CD4-positive, alpha-beta T cell treated with Interleukin-1 beta for 1 hour (primary cell): ENCODE data around the gene SMG6.

Experiments used
- DNase-seq, 2 donors: peaks; one replicate each; pipeline ENCODE4 v3.0.0-alpha.2; 2020 to 2022

Gene SMG6

DNA sequence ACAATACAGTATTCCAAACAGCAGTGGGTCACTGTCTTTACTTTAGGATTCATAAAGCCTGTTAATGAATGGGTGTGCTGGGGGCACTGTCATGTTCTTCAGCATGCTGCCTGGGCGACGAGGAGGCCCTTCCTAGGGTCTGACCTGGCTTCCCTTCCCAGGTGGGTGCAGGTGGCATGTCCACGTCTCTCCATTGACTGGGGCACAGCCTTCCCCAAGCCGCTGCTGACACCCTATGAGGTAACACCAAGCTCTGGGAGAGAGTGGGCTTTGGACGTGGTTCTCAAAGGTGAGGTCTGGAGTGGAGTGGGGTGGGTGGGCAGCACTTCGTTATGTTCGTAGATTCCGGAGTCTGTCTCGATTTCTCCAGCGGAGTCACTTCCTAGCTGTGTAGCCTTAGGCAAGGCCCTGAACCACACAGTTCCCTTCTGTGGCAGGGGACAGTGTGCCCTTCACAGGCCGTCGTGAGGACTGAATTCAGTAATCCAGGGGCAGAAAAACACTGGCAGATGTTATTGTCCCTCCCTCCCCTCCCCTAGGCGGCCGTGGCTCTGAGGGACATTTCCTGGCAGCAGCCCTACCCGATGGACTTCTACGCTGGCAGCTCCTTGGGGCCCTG, 262.5 kb downstream of the SMG6 start:
- DNase-seq: no peak

GRCh38 chr17:2040219-2040827, 263.3 kb downstream of the SMG6 start:
- no peak for DNase-seq

- no peak for DNase-seq
Measured at GRCh38 chr17:2037155-2037554, 266.4 kb downstream of the SMG6 start.

DNA sequence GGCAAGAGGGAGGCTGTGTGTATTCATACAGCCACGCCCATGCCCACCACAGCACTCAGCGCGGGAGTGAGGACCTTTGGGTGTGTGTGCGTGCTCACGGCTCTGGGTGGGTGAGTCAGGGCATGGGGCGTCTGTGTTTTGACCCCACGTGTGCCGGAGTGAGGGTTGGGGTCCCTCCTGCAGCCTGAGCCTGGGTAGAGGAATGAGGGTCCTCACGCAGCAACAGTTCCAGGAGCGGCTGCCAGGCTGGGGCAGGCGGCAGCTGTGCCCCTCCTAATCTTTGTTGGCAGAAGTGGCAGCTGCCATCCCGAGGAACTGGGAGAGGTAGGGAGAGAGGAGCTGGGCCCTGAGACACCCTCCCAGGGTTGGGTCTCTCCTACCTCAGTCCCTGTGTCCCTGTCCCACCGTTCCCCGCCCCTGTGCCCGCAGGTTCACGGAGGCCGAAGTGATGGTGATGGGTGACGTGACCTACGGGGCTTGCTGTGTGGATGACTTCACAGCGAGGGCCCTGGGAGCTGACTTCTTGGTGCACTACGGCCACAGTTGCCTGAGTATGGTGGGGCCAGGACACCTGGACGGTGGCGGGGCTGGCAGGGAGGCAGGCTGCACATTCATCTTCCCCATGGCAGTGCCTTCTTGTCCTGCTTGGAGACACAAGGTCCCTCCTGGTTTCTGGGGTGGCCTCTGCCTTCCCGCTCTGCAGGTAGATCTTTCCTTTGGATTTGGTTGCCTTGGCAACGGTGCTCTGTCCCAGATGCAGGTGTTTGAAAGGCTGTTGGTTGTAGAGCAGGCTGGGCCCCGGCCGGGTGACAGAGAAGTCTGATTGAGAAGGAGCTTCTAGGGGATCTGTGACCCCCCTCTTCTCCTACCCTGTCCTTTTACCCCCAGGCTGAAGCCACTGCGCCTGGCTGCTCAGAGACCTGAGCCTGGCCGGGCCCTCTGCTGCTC, 267.8 kb downstream of the SMG6 start:
- no peak for DNase-seq

DNA sequence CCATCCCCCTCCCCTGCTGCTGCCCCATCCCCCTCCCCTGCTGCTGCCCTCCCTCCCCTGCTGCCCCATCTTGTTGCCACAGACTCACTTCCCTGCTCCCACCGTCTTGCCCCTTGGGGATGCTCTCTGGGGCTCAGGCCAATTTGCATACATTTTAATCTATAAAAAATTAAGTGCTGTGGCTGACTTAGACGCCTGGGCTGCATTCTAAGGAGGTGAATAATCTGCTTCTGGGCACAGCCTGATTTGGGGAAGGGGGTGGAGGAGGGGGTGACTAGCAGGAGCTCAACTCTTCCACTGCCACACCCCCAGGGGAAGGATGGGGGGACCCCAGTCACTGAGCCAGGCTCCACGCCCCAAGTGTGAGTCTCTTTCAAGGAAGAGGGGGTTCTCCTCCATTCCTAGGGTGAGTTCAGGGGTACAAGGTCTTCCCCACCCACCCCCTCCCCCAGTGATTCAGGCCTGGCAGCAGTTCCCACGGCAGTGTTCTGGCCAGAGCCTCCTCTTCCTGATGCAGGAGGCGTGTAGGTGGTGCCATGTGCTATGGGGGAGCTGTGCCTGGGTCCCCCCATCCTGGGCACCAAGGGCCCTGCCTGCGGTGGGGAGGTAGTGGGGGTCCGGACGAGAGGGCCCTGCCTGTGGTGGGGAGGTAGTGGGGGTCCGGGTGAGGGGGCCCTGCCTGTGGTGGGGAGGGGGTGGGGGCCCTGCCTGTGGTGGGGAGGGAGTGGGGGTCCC, 268.6 kb downstream of the SMG6 start:
- DNase-seq: no peak

GRCh38 chr17:2034157-2034556, 269.4 kb downstream of the SMG6 start:
- DNase-seq: no peak

- no peak for DNase-seq
Measured at GRCh38 chr17:2033153-2033552, 270.4 kb downstream of the SMG6 start.

DNA sequence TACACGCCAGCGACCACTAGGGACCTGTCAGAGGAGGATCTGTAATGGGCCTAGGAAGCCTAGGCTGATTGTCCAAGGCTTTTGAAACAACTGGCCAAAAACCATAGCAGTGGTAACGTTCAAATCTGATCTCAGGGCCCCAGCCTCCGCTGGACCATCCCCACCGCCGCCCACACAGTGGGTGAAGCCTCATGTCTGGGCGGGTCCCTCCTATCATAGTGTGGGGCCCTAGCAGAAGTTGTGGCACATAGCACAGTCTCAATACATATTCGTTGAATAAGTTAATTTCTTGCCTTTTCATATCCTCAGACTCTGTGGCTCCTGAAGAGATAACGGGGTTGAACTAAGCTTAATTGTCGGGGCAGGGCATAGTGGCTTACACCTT, 272.8 kb downstream of the SMG6 start:
- peak in 1 of 2 donors; percentile 68 for DNase-seq

DNA sequence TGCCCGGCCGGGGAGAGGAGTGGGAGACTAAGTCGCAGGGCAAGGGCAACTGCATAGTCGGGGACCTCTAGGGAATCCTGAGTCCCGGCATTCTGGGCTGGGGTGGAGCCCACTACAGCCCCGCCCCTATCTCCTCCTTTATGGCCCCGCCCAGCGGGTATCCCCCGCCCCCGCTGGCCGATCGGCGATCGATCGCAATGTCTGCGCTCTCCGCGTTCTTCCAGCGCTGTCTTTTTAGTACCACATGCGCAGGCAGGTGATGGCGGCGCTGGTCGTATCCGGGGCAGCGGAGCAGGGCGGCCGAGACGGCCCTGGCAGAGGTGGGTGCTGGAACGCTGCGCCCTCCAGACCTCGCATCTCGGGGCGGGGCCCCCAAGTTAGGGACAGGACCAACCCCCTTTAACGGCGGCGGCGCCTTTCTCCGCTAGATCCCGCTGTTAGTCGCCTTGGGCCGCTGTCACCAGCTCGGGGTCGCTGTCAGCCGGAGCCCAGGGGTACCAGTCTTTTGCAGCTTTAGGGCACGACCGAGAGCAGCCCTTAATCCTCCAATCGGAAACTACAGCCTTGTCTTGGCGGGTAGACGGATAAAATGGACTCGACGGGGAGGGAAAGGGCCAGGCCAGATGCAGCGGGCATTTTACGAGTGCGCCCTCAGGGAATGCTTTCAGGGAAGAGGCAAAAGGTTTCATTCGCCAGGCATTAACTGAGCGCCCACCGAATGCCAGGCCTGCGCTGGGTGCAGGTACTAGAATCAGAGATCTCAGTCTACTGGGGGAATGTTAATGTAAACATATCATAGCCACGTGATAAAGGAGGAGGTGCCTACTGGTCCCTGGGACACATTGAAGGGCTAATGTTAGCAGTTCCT, 273.4 kb downstream of the SMG6 start, which contains the start of gene DPH1:
Gene DPH1, plus strand, starts transcription at position 243 of the 868 bp plus-strand sequence. Its CDS starts 17 bp downstream, at position 260.
- DNase-seq: peak; percentile 85 to 88

DNA sequence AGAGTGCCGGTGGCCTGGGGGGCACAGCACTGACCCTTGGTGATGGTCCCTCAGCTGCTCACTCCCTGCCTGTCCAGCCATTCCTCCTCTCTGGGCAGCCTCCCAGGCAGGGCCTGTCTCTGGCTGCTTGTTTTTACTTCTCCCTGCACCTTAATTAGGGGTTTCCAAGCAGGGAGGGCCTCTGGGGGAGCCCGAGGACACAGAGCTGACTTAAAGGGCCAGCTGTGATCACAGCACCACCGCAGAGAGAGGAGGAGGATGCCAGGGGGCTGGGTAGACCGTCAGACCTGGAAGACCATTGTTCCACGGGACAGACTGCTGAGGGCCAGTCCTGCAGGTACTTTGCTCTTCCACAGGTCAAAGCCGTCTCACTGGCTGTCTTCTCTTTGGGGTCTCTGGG, 274.8 kb downstream of the SMG6 start:
- DNase-seq: no peak

DNA sequence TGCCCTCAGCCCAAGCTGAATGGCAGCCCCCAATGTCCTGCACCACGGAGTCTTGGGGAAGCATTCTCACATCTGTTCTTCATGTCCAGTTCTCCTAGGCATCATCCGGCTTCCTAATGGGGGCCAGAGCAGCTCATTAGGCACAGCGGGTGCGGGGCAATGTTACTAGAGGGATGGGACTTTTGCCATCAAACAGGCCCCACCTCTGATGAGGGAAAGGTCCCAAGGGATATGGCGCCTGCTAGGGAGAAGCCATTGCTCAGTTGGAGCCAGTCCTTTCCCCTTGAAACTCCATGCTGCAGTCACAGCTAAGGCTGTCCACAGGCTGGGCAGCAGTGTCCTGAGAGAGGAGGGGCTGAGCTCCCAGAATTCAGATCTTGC, 275.4 kb downstream of the SMG6 start:
- DNase-seq: no peak

DNA sequence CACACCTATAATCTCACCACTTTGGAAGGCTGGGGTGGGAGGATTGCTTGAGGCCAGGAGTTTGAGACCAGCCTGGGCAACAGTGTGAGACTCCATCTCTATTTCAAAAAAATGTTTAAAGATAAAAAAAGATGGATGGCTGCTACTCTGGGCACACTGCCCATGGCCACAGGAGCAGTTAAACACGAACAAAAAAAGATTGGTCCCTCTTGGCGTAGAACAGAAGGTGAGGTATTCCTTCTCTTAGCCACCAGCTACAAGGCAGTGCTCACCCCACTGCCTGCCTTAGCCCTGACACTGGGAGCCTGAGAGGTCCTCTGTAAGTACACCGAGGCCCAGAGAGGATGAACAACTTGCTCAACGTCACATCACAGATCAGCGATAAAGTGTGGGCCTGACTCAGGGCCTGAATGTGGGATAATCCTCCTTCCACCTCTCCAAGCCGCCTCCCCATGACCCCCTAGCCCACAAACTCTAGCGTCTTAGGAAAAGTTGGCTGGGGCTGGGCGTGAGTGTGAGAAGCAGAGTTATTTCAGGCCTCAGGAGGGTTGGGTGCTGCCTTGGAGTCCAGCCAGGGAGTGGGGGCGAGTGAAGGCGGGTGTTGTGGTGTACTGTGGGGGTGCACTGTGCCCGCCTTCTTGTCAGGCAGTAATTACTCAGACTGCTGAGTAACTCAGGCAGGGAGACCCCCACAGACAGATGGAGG, 275.9 kb downstream of the SMG6 start:
- DNase-seq: no peak

GRCh38 chr17:2025622-2026309, 277.8 kb downstream of the SMG6 start:
- DNase-seq: no peak

GRCh38 chr17:2025220-2025621, 278.4 kb downstream of the SMG6 start, which contains the start of gene RTN4RL1:
Gene RTN4RL1 (minus strand): TSS chr17:2025334. CDS start chr17:2024865, 469 bp downstream.
- peak; percentile 77 to 82 for DNase-seq

DNA sequence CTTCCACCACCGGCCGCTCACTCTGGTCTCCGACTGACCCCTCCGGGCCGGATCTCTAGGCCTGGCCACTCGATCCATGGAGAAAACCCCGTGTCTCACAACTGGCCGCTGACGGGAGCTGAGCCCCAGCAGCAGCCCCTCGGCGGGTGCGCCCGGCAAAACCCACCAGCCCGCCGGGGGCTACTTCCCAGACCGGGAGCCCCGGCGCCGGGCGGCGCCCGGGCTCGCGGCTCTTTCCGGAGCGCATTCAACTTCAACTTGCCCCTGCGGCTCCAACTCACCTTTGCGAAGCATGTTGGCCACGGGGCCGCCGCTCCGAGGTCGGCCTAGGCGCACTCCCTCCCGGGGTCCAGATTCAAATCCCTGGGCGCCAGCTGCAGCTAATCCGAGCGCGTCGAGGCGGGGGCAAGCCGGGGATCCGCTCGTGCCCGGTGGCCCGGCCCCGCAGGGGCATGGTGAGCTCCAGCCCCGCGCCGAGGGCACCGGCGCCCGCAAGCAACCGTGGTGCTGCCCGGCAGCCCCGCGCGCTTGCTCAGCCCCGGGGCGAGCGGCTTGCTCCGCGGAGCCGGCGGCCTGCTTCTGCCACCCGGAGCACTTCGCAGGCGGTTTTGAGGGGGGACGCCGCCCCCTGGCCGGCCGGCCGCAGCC, 278.9 kb downstream of the SMG6 start:
- DNase-seq: no peak

GRCh38 chr17:2023692-2024571, 279.7 kb downstream of the SMG6 start:
- DNase-seq: peak; percentile 60 to 72

DNA sequence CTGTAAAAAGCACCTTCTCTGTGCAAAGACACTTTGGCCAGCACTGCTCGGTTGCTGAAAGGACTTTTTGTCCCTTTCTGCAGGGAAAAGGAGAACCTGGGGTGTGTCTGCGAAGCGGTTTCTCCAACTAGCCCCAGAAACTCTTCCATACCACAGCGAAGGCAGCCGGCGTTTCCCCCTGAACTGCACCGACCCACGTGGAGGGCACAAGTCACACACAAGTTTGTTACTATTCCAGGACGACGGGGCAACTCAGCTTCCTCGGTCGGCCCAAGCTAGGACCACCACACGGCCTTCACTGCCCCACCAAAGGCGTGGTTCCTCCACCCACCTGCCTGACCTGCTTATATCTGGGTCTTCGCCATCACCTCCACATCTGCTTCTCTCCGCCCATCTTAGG, 280.3 kb downstream of the SMG6 start:
- DNase-seq: no peak

DNA sequence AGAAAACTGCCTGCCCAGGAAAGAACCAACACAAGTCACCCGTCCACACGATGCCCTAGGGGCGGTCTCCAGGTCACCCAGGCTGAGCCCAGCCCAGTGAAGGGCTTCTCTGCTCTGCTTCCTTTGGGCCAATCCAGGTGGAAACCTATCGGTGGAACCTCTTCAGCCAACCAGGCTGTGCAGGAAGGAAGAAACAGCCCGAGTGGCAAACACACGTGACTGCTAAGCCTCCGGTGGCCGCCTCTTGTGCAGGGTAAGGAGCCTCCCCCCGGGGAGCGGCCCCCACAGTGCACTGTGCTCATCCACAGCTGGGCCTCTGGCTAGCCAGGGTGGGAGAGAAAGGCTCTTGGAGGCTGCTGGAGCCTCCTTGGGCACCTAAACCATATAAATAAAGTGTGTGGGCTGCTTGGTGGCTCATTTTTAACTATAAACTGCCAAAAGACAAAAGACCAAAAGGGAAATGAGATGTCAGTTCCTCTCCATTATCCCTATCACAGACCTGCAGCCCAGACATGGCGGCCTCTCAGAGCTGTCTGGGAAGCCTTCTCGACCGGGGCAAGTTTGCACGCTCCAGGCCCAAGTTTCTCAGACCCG, 280.8 kb downstream of the SMG6 start:
- no peak for DNase-seq

GRCh38 chr17:2020721-2021120, 282.9 kb downstream of the SMG6 start:
- DNase-seq: no peak
